ENCODE results near the gene ZBTB42.

The ZBTB42 gene

DNA sequence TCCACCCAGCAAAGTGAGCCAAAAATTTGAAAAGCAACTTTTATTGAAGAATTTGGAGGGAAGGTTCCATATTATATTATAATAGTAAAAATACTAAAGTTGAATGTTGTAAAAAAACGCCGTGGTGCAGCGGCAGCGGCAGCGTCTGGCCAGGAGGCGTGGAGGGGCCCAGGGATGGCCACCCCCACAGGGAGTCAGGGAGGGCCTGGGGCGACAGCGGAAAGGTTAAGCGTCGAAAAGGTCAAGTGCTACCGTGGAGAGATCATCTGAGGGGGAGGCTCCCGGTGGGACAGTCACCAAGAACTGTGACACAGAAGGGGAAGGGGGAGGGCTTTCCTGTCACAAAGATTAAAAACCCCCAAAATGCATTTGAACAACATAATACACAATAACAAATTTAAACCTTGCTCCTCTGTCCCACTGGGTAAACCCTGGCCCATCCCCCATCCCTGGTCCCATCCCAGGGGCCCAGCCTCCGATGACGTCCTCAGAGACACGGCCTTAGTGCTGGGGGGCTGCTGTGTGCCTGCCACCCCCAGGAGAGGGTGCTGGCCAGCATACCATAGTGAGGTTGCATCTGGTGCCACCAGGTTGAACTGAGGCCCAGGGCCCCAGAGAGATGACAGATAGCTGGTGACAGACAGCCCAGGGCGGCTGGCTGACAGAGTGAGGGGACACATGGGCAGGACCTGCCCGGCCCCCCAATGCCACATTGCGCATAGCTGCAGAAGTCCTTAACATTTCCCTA is 31.4 kb upstream of the ZBTB42 start:
- no peak for DNase-seq (ENCODE audit: low read depth in 2 of 2)

- DNase-seq (ENCODE audit: low read depth in 2 of 2) = no peak
Measured at GRCh38 chr14:104770072-104770579, 30.8 kb upstream of the ZBTB42 start.

GRCh38 chr14:104770851-104771272 is 30.0 kb upstream of the ZBTB42 start:
- DNase-seq (ENCODE audit: low read depth in 2 of 2) = no peak

- no peak for DNase-seq (ENCODE audit: low read depth in 2 of 2)
Measured at GRCh38 chr14:104771374-104771773, 29.5 kb upstream of the ZBTB42 start.

GRCh38 chr14:104771918-104772706 is 28.8 kb upstream of the ZBTB42 start:
- no peak for DNase-seq (ENCODE audit: low read depth in 2 of 2)

DNA sequence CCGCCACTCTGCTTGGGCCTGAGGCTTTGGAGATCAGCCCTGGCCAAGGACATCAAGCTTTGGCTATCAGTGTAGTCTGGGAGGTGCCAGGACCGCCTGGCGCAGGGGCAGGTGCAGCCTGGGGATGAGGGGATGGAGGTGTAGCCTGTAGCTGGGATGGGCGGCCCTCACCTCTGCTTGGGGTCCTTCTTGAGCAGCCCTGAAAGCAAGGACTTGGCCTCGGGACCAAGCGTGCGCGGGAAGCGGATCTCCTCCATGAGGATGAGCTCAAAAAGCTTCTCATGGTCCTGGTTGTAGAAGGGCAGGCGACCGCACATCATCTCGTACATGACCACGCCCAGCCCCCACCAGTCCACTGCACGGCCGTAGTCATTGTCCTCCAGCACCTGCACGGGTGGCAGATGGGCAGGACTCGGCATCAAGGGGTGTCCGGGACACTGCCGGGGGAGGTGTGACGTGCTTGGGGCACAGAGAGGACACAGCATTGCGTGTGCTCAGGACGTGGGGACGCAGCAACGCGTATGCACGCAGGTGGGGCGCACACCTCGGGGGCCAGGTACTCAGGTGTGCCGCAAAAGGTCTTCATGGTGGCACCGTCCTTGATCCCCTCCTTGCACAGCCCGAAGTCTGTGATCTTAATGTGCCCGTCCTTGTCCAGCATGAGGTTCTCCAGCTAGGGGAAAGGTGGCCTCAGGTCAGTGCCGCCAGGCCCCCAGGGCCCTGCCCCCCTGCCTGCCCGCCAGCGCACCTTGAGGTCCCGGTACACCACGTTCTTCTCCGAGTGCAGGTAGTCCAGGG is 28.0 kb upstream of the ZBTB42 start:
- DNase-seq (ENCODE audit: low read depth in 2 of 2) = no peak

DNA sequence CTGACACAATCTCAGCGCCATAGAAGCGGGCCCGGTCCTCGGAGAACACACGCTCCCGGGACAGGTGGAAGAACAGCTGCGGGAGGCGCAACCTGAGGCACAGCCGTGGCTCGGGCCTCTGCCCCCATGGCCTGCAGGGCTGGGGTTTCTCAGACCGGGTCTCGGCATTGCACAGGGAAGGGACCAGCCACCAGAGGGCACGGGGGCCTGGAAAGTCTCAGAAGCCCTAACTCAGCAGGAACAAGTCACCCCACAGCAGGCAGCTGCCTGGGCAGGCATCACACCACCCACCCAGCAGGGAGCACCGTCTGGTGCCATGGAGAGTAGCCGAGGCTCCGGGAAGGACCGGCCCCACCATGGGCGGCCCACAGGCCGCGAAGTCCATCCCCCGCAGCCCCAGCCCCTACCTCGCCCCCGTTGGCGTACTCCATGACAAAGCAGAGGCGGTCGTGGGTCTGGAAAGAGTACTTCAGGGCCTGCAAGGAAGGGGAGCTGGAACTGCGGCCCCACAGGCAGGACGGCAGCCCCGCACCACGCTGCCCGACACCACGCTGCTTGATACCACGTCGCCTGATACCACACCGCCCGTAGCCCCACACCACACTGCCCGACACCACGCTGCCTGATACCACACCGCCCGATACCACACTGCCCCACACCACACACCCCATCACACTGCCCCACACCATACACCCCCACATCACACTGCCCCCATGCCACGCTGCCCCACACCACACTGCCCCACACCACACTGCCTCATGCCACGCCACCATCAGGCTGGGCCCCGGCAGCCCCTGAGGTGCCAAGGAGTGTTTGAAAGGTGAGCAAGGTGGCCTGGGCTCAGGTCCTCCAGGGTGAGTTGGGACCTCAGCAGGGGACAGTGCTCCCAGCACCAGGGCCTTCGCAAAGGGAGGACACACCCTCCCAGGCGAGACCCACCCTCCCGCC is 27.1 kb upstream of the ZBTB42 start:
- DNase-seq (ENCODE audit: low read depth in 2 of 2) = no peak

GRCh38 chr14:104774453-104775072 is 26.3 kb upstream of the ZBTB42 start:
- DNase-seq (ENCODE audit: low read depth in 2 of 2) = no peak

- DNase-seq (ENCODE audit: low read depth in 2 of 2) = no peak
Measured at GRCh38 chr14:104775073-104775489, 25.8 kb upstream of the ZBTB42 start.

DNA sequence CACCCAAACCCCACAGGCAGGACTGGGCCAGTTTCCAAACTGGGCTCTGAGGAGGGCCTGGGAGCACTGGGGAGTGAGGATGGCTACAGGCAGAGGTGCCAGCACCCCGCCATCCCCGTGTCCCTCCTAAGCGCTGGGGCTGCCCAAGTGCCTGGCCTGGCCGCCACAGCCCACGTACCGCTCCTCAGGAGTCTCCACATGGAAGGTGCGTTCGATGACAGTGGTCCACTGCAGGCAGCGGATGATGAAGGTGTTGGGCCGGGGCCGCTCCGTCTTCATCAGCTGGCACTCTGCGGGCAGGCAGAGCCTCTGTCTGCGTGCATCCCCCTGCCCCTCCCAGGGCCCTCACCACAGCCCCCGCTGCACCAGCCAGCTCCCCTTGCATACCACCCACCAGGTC is 24.4 kb upstream of the ZBTB42 start:
- no peak for DNase-seq (ENCODE audit: low read depth in 2 of 2)

DNA sequence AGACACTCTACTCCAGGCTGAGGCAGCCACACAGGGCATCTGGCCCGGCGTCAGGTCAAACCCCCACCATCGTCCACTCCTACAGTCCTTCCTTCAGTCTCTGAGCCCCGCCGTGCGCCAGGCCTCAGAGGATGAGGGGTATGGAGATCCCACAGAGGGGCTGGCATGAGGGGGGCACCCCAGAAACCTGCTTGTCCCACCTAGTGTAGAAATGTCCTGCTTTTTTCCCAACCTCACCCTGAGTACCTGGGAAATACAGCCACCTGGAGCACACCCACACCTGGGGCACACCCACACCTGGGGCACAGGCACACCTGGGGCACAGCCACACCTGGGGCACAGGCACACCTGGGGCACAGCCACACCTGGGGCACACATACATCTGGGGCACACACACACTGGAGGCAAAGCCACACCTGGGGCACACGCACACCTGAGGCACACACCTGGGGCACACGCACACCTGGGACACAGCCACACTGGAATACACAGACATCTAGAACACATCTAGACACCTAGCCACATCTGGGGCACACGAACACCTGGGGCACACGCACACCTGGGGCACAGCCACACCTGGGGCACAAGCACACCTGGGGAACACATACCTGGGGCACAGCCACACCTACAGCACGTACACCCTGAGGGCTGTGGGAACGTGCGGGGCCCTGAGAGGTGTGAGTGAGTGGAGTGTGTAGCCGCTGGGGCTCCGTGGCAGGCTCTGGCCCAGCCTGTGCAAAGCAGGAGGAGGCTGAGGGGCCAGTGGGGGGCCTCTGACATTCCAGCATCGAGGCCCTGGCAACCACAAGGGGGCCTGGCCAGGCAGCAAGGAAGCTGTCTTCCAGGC is 23.7 kb upstream of the ZBTB42 start:
- DNase-seq (ENCODE audit: low read depth in 2 of 2) = no peak

DNA sequence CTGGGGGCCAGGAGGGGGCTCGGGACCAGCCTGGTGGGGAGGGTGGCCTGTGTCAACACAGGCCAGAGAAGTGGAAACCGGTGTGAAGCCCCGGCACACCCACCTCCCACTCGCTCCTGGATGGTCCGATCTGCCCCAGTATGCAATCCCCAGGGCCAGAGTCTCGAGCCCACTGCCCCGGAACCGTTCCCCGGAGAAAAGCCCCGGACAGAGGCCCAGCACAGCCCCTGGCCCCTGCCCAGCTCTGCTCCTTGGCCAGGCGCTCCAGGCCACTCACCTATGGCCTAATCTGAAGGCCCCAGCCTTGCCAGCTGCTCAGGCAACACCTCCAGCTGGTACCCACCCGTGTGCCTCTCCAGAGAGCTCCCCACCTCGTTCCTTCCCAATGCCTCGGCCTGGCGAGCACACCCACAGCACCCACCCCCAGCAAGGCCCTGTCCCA is 23.1 kb upstream of the ZBTB42 start:
- DNase-seq (ENCODE audit: low read depth in 2 of 2) = no peak

DNA sequence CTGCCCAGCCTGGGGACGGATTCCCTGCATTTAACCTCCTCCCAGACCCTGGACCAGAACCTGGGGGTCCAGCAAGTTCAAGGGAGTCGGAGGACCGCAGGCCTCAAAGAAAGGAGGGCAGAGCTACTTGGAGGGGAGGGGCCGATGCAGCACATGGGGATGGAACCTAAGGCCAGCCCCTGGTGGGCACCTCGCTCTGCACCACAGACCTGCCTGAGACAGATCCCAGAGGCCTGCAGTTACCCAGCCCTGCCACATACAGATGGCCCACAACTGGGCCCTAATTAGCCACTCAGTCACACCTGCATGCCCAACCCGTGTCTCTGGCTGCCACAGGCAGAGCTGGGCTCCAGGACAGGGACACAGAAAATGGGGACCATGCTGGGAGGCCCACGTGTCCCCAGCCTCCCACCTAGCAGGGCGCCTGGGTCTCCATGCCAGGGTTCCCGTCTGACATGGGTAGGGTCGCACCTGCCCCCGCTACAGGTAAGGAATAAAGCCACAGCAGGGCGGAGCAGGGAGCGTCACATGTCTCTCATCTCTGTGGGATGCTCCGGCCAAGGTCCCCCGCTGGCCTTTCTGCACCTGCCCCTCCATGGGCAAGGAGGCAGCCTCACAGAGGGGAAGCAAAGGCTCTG is 22.1 kb upstream of the ZBTB42 start:
- DNase-seq (ENCODE audit: low read depth in 2 of 2) = no peak

DNA sequence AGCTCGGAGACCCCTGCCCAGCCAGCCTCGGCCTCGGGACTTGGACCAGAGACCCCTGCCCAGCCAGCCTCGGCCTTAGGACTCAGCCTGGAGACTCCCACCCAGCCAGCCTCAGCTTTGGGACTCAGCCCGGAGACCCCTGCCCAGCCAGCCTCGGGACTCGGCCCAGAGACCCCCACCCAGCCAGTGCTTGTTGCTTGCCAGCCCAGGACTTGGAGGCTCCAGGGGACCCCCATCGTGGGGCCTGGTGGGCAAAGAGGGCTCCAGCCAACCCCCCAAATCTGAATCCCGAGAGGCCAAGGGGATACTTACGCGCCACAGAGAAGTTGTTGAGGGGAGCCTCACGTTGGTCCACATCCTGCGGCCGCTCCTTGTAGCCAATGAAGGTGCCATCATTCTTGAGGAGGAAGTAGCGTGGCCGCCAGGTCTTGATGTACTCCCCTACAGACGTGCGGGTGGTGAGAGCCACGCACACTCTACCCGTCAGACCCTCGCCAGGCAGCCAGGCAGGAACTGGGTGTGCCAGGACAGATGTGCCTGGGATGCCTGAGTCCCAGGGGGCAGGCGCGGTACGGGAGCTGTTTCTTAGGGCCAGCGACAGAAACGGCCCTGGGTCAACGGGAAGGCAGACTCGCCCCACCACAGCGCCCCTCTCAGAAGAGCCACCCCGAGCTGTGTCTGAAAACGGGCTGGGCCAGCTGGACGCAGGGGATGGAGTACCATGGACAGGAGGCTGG is 21.0 kb upstream of the ZBTB42 start:
- no peak for DNase-seq (ENCODE audit: low read depth in 2 of 2)

DNA sequence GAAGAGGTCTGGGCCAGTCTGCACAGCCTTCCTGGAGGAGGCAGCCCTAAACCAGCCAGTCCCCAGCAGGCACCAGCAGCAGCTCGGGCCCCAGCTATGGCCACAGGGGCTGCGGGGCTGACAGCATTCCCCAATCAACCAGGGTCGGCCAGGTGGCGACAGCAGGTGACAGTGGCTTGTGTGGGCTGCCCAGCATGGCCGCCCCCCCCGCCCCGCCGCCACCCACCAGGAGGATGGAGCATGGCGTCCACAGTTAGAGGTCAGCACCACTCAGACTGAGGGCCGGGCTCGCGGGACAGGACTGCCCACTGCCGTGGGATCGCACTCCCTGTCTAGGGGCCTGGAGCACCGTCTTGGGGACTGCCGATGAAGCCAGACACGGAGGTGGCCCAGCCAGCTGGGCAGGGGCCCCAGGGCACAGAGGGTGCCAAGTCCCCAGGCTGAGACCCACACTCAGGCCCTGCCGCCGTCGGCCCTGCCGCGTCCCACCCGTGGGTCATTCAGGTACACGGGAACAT is 20.3 kb upstream of the ZBTB42 start:
- no peak for DNase-seq (ENCODE audit: low read depth in 2 of 2)

GRCh38 chr14:104781271-104782077 is 19.4 kb upstream of the ZBTB42 start:
- DNase-seq (ENCODE audit: low read depth in 2 of 2) = no peak

DNA sequence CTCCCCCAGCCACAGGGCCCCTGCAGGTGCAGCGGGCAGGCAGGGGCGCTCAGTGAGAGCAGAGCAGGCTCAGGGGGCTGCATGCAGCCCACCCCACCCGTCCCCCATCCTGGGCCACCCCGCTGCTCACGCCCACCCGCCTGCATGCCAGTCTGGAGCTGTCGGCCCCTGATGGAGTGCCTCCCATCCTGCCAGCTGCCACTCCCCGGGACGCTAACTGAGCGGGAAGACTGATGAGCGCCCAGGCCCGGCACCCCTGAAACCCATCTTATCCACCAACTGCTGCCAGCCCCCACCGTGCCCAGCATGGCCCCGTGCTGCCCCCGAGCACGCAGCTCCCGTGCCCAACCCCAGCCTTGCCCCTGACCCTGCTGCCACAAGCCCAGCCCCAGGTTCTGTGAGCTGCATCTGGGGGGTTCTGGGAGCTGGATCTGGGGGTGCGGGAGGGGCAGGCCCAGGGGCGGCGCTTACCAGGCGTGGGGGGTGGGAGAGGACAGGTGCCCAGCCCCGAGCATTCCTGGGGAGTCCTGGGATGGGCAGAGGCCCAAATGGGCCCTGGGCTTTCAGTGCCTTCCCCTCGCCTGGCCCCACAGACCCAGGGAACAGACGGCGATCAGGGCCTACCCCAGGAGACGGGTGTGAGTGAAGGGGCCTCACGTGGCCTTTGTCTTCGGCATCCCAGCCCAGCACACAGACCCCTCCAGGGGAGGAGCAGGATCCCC is 18.7 kb upstream of the ZBTB42 start:
- DNase-seq (ENCODE audit: low read depth in 2 of 2) = no peak
